ENCODE measurements around the gene PAX3. TPM values are rescaled to one million over a fixed set of nuclear protein-coding genes. Genes with fewer than 3 reads are reported as not detected.

Gene PAX3
- total RNA-seq, 1 donor from 2014 or later: not detected

DNA sequence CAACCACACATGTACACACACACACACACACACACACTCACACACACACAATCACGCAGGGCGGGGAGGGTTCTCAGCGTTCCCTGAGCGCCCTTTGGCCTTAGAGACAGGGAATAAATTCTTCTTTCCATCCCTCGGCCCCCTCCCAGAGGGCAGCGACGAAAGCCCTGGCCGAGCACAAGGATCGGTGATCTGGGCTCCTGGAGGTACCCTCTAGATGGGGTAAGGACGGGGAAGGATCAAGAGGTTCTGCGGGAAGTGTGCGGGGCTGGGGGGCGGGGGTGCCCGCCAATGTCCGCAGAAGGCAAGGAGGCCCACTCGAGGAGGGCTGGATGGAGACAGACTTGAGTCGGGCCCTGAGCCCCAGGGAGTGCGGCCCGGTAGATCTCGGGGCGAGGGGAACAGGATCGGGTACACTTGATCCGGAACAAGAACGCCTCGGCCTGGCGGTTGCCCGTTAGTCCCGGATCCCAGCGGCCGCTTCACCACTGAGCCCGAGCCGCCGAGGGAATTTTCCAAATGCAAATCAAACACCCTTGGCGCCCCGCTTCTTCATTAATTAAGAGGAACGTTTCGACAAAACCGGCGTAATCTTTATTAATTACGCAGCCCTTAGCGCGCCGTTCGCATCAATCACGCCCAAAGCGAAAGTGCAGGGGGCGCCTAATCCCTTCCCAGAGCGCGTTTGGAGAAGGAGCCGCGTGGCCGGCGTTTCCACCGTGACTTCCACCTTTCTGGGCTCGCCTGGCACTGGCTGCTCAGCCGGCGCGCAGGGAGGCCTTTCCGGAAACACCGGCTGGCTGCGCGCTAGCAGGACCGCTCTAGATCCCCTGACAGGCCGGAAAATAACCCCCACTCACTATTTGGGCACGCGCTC, 7.0 kb upstream of the PAX3 start:
- Histone ChIP-seq H3K27me3 (ENCODE audit: control insufficient read depth, insufficient read depth, low read length) (peaks cover 92% of the 10 kb centered on the region), H3K4me3 (ENCODE audit: low read depth, low read length) (peak overlapping the region; percentile 15), H3K36me3 (ENCODE audit: control insufficient read depth, insufficient read depth, low read length) (no peaks in the 10 kb centered on the region)
- no peak for FAIRE-seq
- TF ChIP-seq, protein P1, sequence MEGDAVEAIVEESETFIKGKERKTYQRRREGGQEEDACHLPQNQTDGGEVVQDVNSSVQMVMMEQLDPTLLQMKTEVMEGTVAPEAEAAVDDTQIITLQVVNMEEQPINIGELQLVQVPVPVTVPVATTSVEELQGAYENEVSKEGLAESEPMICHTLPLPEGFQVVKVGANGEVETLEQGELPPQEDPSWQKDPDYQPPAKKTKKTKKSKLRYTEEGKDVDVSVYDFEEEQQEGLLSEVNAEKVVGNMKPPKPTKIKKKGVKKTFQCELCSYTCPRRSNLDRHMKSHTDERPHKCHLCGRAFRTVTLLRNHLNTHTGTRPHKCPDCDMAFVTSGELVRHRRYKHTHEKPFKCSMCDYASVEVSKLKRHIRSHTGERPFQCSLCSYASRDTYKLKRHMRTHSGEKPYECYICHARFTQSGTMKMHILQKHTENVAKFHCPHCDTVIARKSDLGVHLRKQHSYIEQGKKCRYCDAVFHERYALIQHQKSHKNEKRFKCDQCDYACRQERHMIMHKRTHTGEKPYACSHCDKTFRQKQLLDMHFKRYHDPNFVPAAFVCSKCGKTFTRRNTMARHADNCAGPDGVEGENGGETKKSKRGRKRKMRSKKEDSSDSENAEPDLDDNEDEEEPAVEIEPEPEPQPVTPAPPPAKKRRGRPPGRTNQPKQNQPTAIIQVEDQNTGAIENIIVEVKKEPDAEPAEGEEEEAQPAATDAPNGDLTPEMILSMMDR (IDR thresholded peaks at IDR 0.05; ENCODE audit: insufficient read depth, low read length, severe bottlenecking): no peak
- DNase-seq (ENCODE audit: low read depth): no peak

DNA sequence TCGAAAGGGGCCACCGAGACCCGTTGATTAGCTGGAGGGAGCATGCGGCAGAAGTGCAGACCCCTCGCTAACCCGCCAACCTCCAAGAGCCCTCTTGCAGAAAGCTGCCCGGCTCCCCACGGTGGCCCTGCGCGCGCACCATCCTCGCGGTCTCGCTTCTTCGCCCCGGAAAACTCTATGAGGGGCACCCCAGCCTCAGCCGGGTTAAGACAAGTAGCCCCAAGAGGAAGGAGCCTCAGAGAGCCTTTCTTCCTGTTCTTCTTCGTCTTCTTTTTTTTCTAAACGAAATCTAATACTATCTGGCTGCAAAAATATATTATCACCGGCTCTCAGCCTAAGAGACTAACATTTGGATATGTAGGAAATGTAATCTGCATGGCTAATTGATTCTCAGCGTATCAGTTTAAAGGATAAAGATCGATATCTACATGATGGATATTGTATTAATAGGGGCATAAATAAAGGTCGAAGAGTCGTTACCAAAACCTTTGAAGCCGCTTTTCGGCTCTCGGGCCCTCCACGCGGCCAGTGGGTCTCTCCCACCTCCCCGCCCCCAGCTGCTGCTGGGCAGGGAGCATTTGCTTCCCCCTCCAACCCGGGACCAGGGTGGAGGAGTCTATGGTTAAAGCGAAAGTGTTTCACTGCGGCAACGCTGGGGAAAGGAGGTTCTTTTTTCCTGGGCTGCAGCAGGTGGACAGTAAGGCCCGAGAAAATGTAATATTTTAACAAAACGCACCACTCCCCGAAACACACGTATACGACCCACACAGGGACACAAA, 6.1 kb upstream of the PAX3 start:
- Histone ChIP-seq H3K36me3 (ENCODE audit: control insufficient read depth, insufficient read depth, low read length) (no peaks in the 10 kb centered on the region), H3K4me3 (ENCODE audit: low read depth, low read length) (no peak overlapping the region), H3K27me3 (ENCODE audit: control insufficient read depth, insufficient read depth, low read length) (peaks cover 91% of the 10 kb centered on the region)
- DNase-seq (ENCODE audit: low read depth) (no peak), FAIRE-seq (no peak)
- TF ChIP-seq, protein P1 (IDR thresholded peaks at IDR 0.05; ENCODE audit: insufficient read depth, low read length, severe bottlenecking): no peak

DNA sequence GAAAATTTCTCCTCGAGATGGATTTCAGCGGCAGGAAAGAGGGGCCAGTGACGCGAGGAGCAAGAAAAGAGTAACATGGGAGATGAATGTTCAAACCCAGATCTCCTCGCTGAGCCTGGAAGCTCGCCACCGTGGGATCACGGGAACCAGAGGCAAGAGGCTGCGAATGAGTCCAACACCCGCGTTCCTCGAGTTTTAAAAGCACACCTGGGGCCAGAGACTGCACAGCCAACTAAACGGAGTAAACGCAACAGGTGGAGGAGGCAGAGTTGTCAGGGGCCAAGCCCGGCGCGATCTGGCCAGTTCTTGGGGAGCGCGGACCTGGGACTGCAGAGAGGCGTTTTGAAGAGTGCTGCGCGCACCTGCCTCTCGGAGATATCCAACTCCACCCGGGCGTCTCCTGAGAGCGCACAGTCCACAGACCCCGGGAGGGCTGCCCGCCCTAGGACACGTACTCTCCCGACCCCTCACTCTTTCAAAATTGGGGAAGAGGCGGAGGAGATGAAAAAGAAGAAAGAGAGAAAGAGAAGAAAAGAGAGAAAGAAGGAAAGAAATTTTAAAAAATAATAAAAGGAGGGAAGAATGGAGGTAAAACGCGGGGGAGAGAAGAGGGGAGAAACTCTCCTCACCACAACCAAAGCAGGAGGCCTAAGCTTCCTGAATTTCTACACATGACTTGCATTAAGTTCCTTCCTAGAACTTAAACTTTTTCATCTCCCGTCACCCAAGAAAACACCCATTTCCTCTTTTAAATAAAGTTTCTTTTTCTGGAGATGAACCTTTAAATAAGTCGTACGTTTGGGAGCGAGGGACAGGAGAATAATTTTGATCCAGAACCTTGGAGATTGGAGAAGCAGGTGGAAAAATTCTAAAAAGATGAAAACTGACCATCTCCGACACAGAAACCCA, 5.3 kb upstream of the PAX3 start:
- FAIRE-seq (no peak), DNase-seq (ENCODE audit: low read depth) (no peak)
- Histone ChIP-seq H3K4me3 (ENCODE audit: low read depth, low read length) (no peak overlapping the region), H3K27me3 (ENCODE audit: control insufficient read depth, insufficient read depth, low read length) (peaks cover 91% of the 10 kb centered on the region), H3K36me3 (ENCODE audit: control insufficient read depth, insufficient read depth, low read length) (no peaks in the 10 kb centered on the region)
- TF ChIP-seq, protein P1 (IDR thresholded peaks at IDR 0.05; ENCODE audit: insufficient read depth, low read length, severe bottlenecking): no peak

DNA sequence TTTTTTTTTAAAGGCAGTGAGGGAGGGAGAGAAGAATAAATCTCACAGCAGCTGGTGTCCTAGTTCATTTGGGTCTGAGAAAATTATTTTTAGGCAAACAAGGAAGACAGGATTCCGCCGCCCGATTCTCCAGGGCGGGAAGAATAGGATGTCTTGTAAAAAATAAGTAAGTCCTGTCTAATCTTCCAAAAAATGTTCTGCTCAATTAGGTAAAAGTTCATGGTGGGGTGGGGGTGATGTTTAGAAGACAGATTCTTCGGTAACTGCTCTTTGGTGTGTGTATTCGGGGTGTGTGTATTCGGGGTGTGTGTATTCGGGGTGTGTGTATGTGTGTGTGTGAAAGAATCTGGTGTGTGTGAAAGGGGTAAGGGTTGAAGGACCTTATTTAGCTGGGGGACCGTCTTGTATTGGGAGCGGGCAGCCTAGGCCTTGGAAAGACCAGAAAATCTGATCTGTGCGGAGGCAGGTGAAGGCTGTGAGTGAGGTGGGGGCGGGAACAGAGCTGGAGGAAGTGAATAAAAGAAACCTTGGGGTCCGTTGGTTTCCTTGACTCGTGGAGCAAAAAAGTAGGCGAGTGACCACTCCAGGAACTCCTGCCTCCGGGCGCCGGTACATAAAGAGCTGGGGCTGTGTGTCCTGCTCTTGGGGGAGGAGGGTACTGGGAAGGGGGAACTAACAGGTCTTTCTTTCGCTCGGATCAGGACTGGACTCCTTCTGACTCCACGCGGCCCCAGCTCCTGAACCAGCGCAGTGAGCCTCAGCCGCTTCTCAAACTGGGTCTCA, 4.4 kb upstream of the PAX3 start:
- FAIRE-seq (no peak), DNase-seq (ENCODE audit: low read depth) (no peak)
- TF ChIP-seq, protein P1 (IDR thresholded peaks at IDR 0.05; ENCODE audit: insufficient read depth, low read length, severe bottlenecking): no peak
- Histone ChIP-seq H3K27me3 (ENCODE audit: control insufficient read depth, insufficient read depth, low read length) (peaks cover 94% of the 10 kb centered on the region), H3K36me3 (ENCODE audit: control insufficient read depth, insufficient read depth, low read length) (no peaks in the 10 kb centered on the region), H3K4me3 (ENCODE audit: low read depth, low read length) (no peak overlapping the region)
